ENCODE data around the gene MPST.
A peak's percentile ranks its signal among the peaks of the same experiment; 100 is the strongest.

The MPST gene

GRCh38 chr22:37016134-37016910, 3.2 kb upstream of the MPST start:
- H3K4me3 ChIP-seq, result no peak overlapping the region
- no peak for DNase-seq (ENCODE audit: low read depth, low spot score)
- no peak overlapping the region for H3K27ac ChIP-seq
- no peak overlapping the region for H3K9ac ChIP-seq (ENCODE audit: insufficient read length)
- no peaks in the 10 kb centered on the region for H3K9me3 ChIP-seq (ENCODE audit: low read depth, low read length)
- no peaks in the 10 kb centered on the region for H3K36me3 ChIP-seq (ENCODE audit: insufficient read depth, low read length)
- no peak for TF ChIP-seq POLR2AphosphoS5 (IDR thresholded peaks at IDR 0.05; ENCODE audit: borderline replicate concordance, low read depth, low read length)
- no peak for TF ChIP-seq EZH2 (IDR thresholded peaks at IDR 0.05)
- TF ChIP-seq FOXP2 (optimal IDR thresholded peaks at IDR 0.05; ENCODE audit: control extremely low read depth, extremely low read length, insufficient read depth), result no peak

GRCh38 chr22:37017356-37017755, 2.2 kb upstream of the MPST start:
- TF ChIP-seq POLR2AphosphoS5 (IDR thresholded peaks at IDR 0.05; ENCODE audit: borderline replicate concordance, low read depth, low read length) (no peak), EZH2 (IDR thresholded peaks at IDR 0.05) (no peak), FOXP2 (optimal IDR thresholded peaks at IDR 0.05; ENCODE audit: control extremely low read depth, extremely low read length, insufficient read depth) (no peak)
- no peak overlapping the region for H3K9ac ChIP-seq (ENCODE audit: insufficient read length)
- no peak overlapping the region for H3K4me3 ChIP-seq
- no peaks in the 10 kb centered on the region for H3K9me3 ChIP-seq (ENCODE audit: low read depth, low read length)
- no peak for DNase-seq (ENCODE audit: low read depth, low spot score)
- H3K36me3 ChIP-seq (ENCODE audit: insufficient read depth, low read length), result no peaks in the 10 kb centered on the region
- H3K27ac ChIP-seq, result no peak overlapping the region

DNA sequence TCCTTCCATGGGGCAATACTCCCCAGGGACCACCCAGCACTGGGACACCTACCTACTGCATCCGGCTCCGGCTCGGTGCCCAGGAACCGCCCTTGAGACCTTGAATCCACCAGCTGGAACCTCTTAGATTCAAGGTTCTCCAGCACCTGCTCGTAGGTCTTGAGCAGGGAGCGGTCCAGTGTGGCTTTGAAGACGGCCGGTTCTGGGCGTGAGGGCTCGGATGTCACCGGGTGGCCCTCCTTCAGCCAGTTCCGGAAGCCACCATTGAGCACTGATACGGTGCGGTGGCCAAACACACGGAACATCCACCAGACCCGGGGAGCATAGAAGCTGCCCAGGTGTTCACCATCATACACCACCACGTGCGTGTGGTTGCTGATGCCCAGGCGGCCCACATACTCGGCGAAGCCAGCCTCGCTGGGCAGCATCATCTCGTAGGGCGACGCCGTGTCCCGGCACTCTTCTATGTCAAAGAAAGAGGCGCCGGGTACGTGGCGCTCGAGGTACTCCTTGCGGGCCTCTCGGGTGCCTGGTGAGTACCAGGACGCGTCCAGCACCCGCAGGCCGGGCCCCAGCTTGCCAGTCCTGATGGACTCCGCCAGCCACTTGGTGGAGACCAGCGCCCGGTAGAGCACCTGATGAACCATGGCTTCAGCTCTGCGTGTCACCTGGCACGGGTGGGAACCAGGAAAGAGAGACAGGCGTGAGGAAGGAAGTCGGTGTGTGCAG, 1.3 kb upstream of the MPST start:
- DNase-seq (ENCODE audit: low read depth, low spot score), result no peak
- Histone ChIP-seq H3K27ac (no peak overlapping the region), H3K9ac (ENCODE audit: insufficient read length) (no peak overlapping the region), H3K9me3 (ENCODE audit: low read depth, low read length) (no peaks in the 10 kb centered on the region), H3K4me3 (peak overlapping the region; percentile 64), H3K36me3 (ENCODE audit: insufficient read depth, low read length) (no peaks in the 10 kb centered on the region)
- TF ChIP-seq FOXP2 (optimal IDR thresholded peaks at IDR 0.05; ENCODE audit: control extremely low read depth, extremely low read length, insufficient read depth), result no peak
- no peak for TF ChIP-seq EZH2 (IDR thresholded peaks at IDR 0.05)
- no peak for TF ChIP-seq POLR2AphosphoS5 (IDR thresholded peaks at IDR 0.05; ENCODE audit: borderline replicate concordance, low read depth, low read length)

DNA sequence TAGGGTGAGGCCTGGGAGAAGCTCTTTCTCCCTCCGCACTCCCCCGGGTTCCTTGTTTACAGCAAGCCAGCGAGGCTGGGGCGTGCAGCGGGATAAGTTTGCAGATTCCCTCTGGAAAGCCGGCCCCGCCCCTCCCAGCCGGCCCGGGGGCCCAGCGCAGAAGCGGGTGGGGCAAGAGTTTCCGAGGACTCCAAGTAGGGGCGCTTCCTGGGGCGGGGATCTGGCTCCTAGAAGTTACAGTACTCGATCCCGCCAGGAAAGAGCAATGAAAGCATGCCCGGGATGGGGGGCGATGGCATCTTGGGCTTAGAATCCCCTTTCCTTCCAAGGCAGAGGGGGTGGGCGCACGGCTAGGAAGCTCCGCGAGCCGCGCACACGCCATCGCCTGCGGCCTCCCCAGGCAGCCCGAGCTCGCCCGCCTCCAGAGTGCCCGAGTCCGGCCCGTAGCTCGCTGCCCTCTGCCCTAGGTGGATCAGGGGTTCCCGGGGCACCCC, 680 bp upstream of the MPST start:
- DNase-seq (ENCODE audit: low read depth, low spot score), result no peak
- H3K9me3 ChIP-seq (ENCODE audit: low read depth, low read length), result no peaks in the 10 kb centered on the region
- no peak overlapping the region for H3K27ac ChIP-seq
- no peaks in the 10 kb centered on the region for H3K36me3 ChIP-seq (ENCODE audit: insufficient read depth, low read length)
- TF ChIP-seq FOXP2 (optimal IDR thresholded peaks at IDR 0.05; ENCODE audit: control extremely low read depth, extremely low read length, insufficient read depth) (no peak), POLR2AphosphoS5 (IDR thresholded peaks at IDR 0.05; ENCODE audit: borderline replicate concordance, low read depth, low read length) (no peak), EZH2 (IDR thresholded peaks at IDR 0.05) (no peak)
- no peak overlapping the region for H3K9ac ChIP-seq (ENCODE audit: insufficient read length)
- peak overlapping the region; percentile 64 for H3K4me3 ChIP-seq

- TF ChIP-seq POLR2AphosphoS5 (IDR thresholded peaks at IDR 0.05; ENCODE audit: borderline replicate concordance, low read depth, low read length) (no peak), FOXP2 (optimal IDR thresholded peaks at IDR 0.05; ENCODE audit: control extremely low read depth, extremely low read length, insufficient read depth) (no peak)
- DNase-seq (ENCODE audit: low read depth, low spot score), result no peak
- Histone ChIP-seq H3K4me3 (peak overlapping the region; percentile 69), H3K9me3 (ENCODE audit: low read depth, low read length) (no peaks in the 10 kb centered on the region), H3K27ac (no peak overlapping the region), H3K9ac (ENCODE audit: insufficient read length) (no peak overlapping the region), H3K36me3 (ENCODE audit: insufficient read depth, low read length) (no peaks in the 10 kb centered on the region)
Observed at GRCh38 chr22:37020192-37020479, 594 bp downstream of the MPST start.

DNA sequence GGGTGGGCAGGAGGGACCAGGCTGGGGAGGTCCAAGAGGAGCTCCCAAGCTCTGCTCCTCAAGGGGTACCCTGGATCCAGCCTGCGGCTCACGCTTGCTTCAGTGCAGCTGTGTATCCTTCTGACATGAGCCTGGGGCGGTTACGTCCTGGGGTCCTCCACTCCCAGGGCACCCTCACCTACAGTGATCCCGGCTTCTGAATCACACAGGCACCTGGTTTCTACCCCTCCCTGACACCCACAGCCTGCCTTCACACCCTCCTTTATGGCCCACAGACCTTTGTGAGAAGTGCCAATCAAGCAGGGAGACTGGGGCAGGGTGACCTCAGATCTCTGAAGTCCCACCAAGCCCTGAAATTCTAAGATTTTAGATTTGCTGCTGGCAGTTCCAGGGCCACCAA, 1.5 kb downstream of the MPST start:
- Histone ChIP-seq H3K9ac (ENCODE audit: insufficient read length) (no peak overlapping the region), H3K9me3 (ENCODE audit: low read depth, low read length) (no peaks in the 10 kb centered on the region), H3K36me3 (ENCODE audit: insufficient read depth, low read length) (no peaks in the 10 kb centered on the region), H3K4me3 (no peak overlapping the region), H3K27ac (no peak overlapping the region)
- no peak for DNase-seq (ENCODE audit: low read depth, low spot score)
- TF ChIP-seq POLR2AphosphoS5 (IDR thresholded peaks at IDR 0.05; ENCODE audit: borderline replicate concordance, low read depth, low read length) (no peak), EZH2 (IDR thresholded peaks at IDR 0.05) (no peak), FOXP2 (optimal IDR thresholded peaks at IDR 0.05; ENCODE audit: control extremely low read depth, extremely low read length, insufficient read depth) (no peak)

DNA sequence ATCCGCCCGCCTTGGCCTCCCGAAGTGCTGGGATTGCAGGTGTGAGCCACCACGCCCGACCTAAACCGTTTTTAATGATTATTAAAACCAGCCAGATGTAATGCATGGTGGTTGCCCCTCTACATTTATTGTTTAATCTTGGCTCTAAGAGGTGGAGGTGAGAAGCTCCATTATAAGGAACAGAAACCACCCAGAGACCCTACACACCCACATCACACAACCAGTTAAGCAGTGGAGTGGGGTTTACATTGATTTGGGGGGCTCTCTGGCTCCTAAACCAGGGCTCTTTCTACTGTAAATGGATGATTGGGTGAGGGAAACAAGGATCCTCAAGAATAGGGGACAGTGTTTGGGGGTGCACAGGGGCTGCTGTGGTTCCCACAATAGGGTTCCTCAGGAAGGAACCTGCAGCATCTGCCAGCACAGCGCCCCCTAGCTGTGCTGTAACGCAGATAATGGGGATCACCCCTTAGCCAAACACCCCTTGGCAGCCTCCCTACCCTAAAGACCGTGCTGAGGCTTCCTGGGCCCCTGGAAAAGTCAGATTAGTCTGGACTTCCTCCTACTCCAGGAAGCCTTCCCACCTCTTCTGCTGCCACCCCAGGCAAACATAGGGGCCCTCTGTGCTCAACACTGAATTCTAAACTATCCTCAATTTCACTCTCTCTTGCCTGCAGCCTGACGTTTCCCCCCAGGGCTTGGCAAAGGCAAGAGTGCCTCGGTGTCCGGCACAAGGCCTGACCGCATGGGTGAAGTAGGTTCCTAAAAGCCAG, 2.4 kb downstream of the MPST start:
- Histone ChIP-seq H3K4me3 (no peak overlapping the region), H3K9ac (ENCODE audit: insufficient read length) (no peak overlapping the region), H3K36me3 (ENCODE audit: insufficient read depth, low read length) (no peaks in the 10 kb centered on the region), H3K27ac (no peak overlapping the region), H3K9me3 (ENCODE audit: low read depth, low read length) (no peaks in the 10 kb centered on the region)
- DNase-seq (ENCODE audit: low read depth, low spot score), result no peak
- TF ChIP-seq POLR2AphosphoS5 (IDR thresholded peaks at IDR 0.05; ENCODE audit: borderline replicate concordance, low read depth, low read length) (no peak), FOXP2 (optimal IDR thresholded peaks at IDR 0.05; ENCODE audit: control extremely low read depth, extremely low read length, insufficient read depth) (no peak), EZH2 (IDR thresholded peaks at IDR 0.05) (no peak)

Measured in SK-N-MC (cell line).